Esophagus muscularis mucosa (tissue), 4 donors: ENCODE data around the gene FBXO31. TPM values are rescaled to one million over a fixed set of nuclear protein-coding genes. Genes with fewer than 3 reads are reported as not detected.

Experiments
- DNase-seq: peaks from one replicate; pipeline ENCODE4 v3.0.0-alpha.2; 2017; ENCODE audit errors: extremely low spot score
- H3K27ac ChIP-seq, 4 donors: fragments of 200-600 bp; sonication (generic); replicated peaks in 1 of 4; 1 replicate in 3 of 4; 2 replicates in 1 of 4; pipeline ENCODE4 v1.5.1; 2016 to 2019; ENCODE audit warnings: mild to moderate bottlenecking in 1 of 4
- H3K27me3 ChIP-seq, 4 donors: fragments of 200-600 bp; sonication (generic); one replicate each; pipeline versions ENCODE4 v1.5.1 to v1.6.0; 2016 to 2019
- H3K36me3 ChIP-seq, 4 donors: fragments of 200-600 bp; sonication (generic); one replicate each; pipeline ENCODE4 v1.5.1; 2016 to 2019
- H3K4me1 ChIP-seq, 4 donors: fragments of 200-600 bp; sonication (generic); one replicate each; pipeline ENCODE4 v1.5.1; 2016 to 2019
- H3K4me3 ChIP-seq, 4 donors: fragments of 200-600 bp; sonication (generic); 1 replicate in 2 of 4; 2 replicates in 2 of 4; pipeline ENCODE4 v1.5.1; 2016 to 2019; ENCODE audit warnings: mild to moderate bottlenecking in 4 of 4, moderate library complexity in 1 of 4
- H3K9me3 ChIP-seq, 4 donors: fragments of 200-600 bp; sonication (generic); 1 replicate in 3 of 4; 2 replicates in 1 of 4; pipeline ENCODE4 v1.5.1; 2016 to 2019
- CTCF ChIP-seq, 3 experiments: fragments of 200-600 bp in 2 of 3; fragments of 450-650 bp in 1 of 3; sonication (generic) in 2 of 3; IDR thresholded peaks; one replicate each; pipeline ENCODE4 v1.5.1; 2017 to 2019; ENCODE audit warnings: antibody characterized with exemption in 3 of 3, mild to moderate bottlenecking in 2 of 3, moderate library complexity in 1 of 3
- EP300 ChIP-seq: sonication (generic); formaldehyde crosslinking; IDR thresholded peaks from one replicate; pipeline ENCODE4 v1.6.1; 2017; ENCODE audit warnings: antibody characterized with exemption
- POLR2A ChIP-seq: fragments of 450-650 bp; IDR thresholded peaks from one replicate; pipeline ENCODE4 v1.6.1; 2017; ENCODE audit warnings: antibody characterized with exemption, moderate library complexity, mild to moderate bottlenecking, low read depth
- POLR2AphosphoS5 ChIP-seq, 2 donors: sonication (generic); formaldehyde crosslinking; IDR thresholded peaks; one replicate each; pipeline ENCODE4 v1.6.1; 2017; ENCODE audit warnings: antibody characterized with exemption in 2 of 2
- WGBS: methylation state at CpG from one replicate; pipeline ENCODE4 v1.1.5; 2018; 5-methylcytosine and 5-hydroxymethylcytosine counted together
- intact Hi-C: fragments of 100-400 bp; cut with DNase I; formaldehyde crosslinking; loops from one replicate; pipeline ENCODE4 v1.15.1; 2023
- total RNA-seq, 4 donors: library from RNA; depleted of rRNA; stranded (reverse); fragments of >200 nt; gene quantifications; one replicate each; pipeline versions ENCODE4 v1.1.0 to v1.2.1, GENCODE V29; 2016

The FBXO31 gene
- total RNA-seq, 4 donors from 2014 or later, result 68.8 to 173 (median 102) TPM

DNA sequence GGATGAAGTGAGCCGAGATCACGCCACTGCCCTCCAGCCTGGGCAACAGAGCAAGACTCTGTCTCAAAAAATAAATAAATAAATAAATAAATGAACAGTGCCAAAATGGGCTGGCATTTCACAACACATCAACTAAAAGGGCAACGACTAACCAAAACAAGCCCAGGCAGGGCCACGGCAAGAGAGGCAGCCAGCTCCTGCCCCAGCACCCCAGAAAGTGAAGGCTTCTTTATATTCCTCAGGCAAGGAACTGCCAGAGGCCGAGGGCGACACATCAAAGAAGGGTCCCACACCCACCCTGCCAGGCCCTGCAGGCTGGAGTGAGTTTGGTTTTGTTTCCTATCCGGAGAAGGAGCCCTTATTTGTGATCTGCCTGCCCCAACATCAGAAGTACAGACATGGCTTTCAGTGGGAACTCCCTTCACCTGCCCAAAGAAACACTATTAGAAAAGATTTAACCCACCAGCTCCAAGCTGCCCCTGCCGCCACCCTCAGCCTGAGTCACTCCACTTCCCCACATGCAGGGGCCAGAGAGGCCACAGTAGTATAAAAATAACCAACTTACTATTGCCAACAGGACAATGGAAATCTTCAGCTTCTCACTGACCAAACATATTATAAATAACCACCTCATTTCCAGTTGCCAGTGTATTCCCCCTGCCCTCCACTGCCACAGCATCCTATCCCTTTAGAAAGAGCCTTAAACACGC is 8.0 kb downstream of the FBXO31 start:
- Histone ChIP-seq H3K9me3 (no peaks in the 10 kb centered on the region), H3K36me3 (no peaks in the 10 kb centered on the region), H3K27ac (peak overlapping the region; percentile 36 to 66 (median 52)), H3K27me3 (no peaks in the 10 kb centered on the region), H3K4me3 (no peak overlapping the region), H3K4me1 (peaks cover 62 to 88% (median 84%) of the 10 kb centered on the region in 4 donors)
- no peak for DNase-seq
- WGBS, result 76% methylated on average over 9 of the region's 9 CpGs
- TF ChIP-seq CTCF (IDR thresholded peaks at IDR 0.05) (no peak), POLR2AphosphoS5 (IDR thresholded peaks at IDR 0.05) (no peak)
- intact Hi-C loops, result no loop called here

- WGBS, result 94% methylated on average over 13 of the region's 13 CpGs
- no peaks in the 10 kb centered on the region for H3K9me3 ChIP-seq
- H3K27ac ChIP-seq, result no peak overlapping the region
- no peak for DNase-seq
- no peaks in the 10 kb centered on the region for H3K27me3 ChIP-seq
- no peak overlapping the region for H3K4me3 ChIP-seq
- intact Hi-C loops, result no loop called here
- H3K4me1 ChIP-seq, result peaks cover 62 to 88% (median 83%) of the 10 kb centered on the region in 4 donors
- TF ChIP-seq EP300, result no peak
- no peak for TF ChIP-seq POLR2AphosphoS5 (IDR thresholded peaks at IDR 0.05)
- TF ChIP-seq CTCF (IDR thresholded peaks at IDR 0.05), result no peak
- no peak for TF ChIP-seq POLR2A
- no peaks in the 10 kb centered on the region for H3K36me3 ChIP-seq
These were observed 9.3 kb downstream of the FBXO31 start for GRCh38 chr16:87374313-87374712.

GRCh38 chr16:87372305-87372704 is 11.3 kb downstream of the FBXO31 start:
- Histone ChIP-seq H3K27ac (no peak overlapping the region), H3K27me3 (no peaks in the 10 kb centered on the region), H3K4me1 (peaks cover 72 to 95% (median 89%) of the 10 kb centered on the region in 4 donors), H3K9me3 (no peaks in the 10 kb centered on the region), H3K36me3 (peaks cover 0 to 2% (median under 1%) of the 10 kb centered on the region in 4 donors), H3K4me3 (no peak overlapping the region)
- DNase-seq, result no peak
- intact Hi-C loops, result no loop called here
- WGBS, result 97% methylated on average over 4 of the region's 4 CpGs
- TF ChIP-seq EP300 (no peak), CTCF (IDR thresholded peaks at IDR 0.05) (no peak), POLR2A (no peak), POLR2AphosphoS5 (IDR thresholded peaks at IDR 0.05) (no peak)

DNA sequence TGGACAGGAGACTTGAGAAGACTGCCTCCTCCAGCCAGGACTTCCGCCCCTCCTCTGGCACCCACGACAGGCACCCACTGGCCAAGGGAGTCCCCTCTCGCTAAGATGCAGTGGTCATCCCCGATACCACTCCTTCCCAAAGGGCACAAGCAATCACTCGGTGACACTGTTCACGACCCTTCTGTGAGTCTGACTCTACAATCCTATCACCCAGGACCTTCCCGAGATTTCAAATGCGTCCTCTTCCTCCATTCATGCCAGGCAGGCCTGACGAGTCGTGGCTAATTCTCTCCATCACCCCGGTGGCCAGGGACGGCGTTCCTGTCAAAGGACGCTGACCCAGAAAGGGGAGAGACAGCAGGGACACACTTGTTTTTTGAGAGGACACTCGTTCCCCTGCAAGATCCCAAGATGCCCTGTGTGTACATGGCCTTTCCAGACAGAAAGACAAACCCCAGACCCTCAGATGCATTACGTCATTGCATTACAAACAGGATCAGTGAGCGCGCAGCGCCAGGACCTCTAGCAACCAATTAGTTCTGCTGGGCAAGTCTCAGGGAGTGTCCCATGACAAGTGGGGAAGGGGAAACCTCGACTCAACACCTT is 12.2 kb downstream of the FBXO31 start:
- TF ChIP-seq CTCF (IDR thresholded peaks at IDR 0.05) (no peak), POLR2AphosphoS5 (IDR thresholded peaks at IDR 0.05) (no peak), EP300 (no peak), POLR2A (no peak)
- H3K27ac ChIP-seq, result no peak overlapping the region
- WGBS, result 83% methylated on average over 20 of the region's 20 CpGs
- DNase-seq, result no peak
- H3K9me3 ChIP-seq, result no peaks in the 10 kb centered on the region
- no peak overlapping the region for H3K4me3 ChIP-seq
- peaks cover 69 to 90% (median 85%) of the 10 kb centered on the region in 4 donors for H3K4me1 ChIP-seq
- intact Hi-C loops, result no loop called here
- H3K27me3 ChIP-seq, result no peaks in the 10 kb centered on the region
- H3K36me3 ChIP-seq, result peaks cover 0 to 11% (median 8%) of the 10 kb centered on the region in 4 donors
